ENCODE measurements around the gene ARHGEF28. TPM values are rescaled to one million over a fixed set of nuclear protein-coding genes. Genes with fewer than 3 reads are reported as not detected.

Gene ARHGEF28
- total RNA-seq, 1 experiment from 2014 or later: 6.1 TPM

DNA sequence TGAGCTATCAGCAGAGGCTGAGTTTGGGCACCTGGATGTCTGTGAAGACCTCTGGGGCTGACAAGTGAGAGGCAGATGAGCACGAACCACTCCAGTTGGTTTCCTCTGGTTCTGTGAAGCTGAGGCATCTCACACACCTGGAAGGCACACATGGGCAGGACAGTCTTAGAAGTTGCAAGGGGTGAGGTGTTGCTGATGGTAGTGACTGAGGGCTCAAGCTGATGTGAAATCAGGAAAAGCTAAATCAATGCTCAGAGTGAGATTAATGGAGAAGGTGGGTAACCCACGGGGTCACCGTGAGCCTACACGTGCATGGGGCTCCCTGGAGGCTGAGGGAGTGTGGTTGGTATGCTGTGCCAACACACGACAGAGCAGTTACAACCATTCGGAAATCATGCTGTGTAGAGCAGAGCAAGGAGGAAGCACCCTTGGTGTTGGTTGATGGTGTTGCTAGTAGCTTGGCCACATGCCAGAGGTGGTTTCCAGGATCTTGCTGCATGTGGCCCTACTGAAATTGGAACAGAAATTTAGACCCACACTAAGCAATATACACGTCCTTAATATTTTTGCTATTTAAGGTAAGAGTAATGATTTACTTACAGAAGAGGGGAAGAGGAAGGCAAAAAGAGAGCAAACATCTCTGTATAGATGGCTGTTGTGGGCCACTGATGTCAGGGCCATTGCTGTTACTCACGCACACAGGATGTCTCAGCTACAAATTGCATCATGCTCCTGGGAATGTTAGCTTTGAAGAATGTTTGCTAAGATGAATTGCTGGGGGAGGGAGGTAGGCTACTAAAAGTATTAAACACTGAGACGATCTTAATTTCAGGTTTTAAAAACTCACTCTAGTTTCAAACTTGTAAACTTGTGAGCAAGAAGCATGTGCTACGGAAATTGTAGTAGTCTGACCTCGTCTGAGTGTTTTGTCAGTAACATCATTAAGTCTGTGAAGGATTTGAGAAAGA, 170.5 kb downstream of the ARHGEF28 start:
- Histone ChIP-seq H4K20me1 (ENCODE audit: insufficient read depth) (no peaks in the 10 kb centered on the region), H3K79me2 (ENCODE audit: insufficient read depth, low read length) (no peaks in the 10 kb centered on the region), H3K4me1 (ENCODE audit: control insufficient read depth in 1 of 2, insufficient read depth in 2 of 2, low read length in 2 of 2) (no peaks in the 10 kb centered on the region), H3K9me2 (ENCODE audit: insufficient read depth) (no peaks in the 10 kb centered on the region), H3K9ac (ENCODE audit: low read length) (no peak overlapping the region), H3K9me3 (ENCODE audit: control insufficient read depth in 1 of 2, insufficient read depth in 1 of 2, low read depth in 1 of 2, low read length in 2 of 2) (no peaks in the 10 kb centered on the region), H3K4me2 (ENCODE audit: low read length) (no peak overlapping the region), H3K36me3 (ENCODE audit: control insufficient read depth in 1 of 2, insufficient read depth in 2 of 2, low read length in 2 of 2) (no peaks in the 10 kb centered on the region), H3K4me3 (replicated peaks in 1 of 2; ENCODE audit: low read depth in 1 of 2, low read length in 2 of 2) (no peak overlapping the region), H2AFZ (ENCODE audit: low read depth, low read length, poor library complexity, severe bottlenecking) (no peak overlapping the region), H3K27ac (ENCODE audit: low read depth, low read length) (no peak overlapping the region), H3K27me3 (ENCODE audit: insufficient read depth, low read length) (no peaks in the 10 kb centered on the region)
- BruUV-seq (replicated peaks): no TSS peak
- no peak for TF ChIP-seq RAD21 (IDR thresholded peaks at IDR 0.05; ENCODE audit: low read depth)
- TF ChIP-seq YY1 (IDR thresholded peaks at IDR 0.05; ENCODE audit: extremely low read depth, insufficient replicate concordance, low read depth, low read length): no peak
- TF ChIP-seq, protein P1, sequence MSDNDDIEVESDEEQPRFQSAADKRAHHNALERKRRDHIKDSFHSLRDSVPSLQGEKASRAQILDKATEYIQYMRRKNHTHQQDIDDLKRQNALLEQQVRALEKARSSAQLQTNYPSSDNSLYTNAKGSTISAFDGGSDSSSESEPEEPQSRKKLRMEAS (IDR thresholded peaks at IDR 0.05): no peak
- TF ChIP-seq POLR2AphosphoS5 (IDR thresholded peaks at IDR 0.05; ENCODE audit: low read depth, low read length): no peak
- TF ChIP-seq, protein P2, sequence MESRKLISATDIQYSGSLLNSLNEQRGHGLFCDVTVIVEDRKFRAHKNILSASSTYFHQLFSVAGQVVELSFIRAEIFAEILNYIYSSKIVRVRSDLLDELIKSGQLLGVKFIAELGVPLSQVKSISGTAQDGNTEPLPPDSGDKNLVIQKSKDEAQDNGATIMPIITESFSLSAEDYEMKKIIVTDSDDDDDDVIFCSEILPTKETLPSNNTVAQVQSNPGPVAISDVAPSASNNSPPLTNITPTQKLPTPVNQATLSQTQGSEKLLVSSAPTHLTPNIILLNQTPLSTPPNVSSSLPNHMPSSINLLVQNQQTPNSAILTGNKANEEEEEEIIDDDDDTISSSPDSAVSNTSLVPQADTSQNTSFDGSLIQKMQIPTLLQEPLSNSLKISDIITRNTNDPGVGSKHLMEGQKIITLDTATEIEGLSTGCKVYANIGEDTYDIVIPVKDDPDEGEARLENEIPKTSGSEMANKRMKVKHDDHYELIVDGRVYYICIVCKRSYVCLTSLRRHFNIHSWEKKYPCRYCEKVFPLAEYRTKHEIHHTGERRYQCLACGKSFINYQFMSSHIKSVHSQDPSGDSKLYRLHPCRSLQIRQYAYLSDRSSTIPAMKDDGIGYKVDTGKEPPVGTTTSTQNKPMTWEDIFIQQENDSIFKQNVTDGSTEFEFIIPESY (IDR thresholded peaks at IDR 0.05; ENCODE audit: extremely low read depth, insufficient replicate concordance, low read length): no peak
- no peak for TF ChIP-seq CEBPB (IDR thresholded peaks at IDR 0.05; ENCODE audit: low read depth)
- TF ChIP-seq TCF7L2 (IDR thresholded peaks at IDR 0.05; ENCODE audit: borderline replicate concordance, extremely low read depth, insufficient read depth, insufficient read length): no peak
- no peak for TF ChIP-seq SIN3A (IDR thresholded peaks at IDR 0.05; ENCODE audit: low read depth)
- TF ChIP-seq CBX3 (IDR thresholded peaks at IDR 0.05; ENCODE audit: low read depth): no peak
- TF ChIP-seq JUND (IDR thresholded peaks at IDR 0.05): no peak
- TF ChIP-seq, protein P3, sequence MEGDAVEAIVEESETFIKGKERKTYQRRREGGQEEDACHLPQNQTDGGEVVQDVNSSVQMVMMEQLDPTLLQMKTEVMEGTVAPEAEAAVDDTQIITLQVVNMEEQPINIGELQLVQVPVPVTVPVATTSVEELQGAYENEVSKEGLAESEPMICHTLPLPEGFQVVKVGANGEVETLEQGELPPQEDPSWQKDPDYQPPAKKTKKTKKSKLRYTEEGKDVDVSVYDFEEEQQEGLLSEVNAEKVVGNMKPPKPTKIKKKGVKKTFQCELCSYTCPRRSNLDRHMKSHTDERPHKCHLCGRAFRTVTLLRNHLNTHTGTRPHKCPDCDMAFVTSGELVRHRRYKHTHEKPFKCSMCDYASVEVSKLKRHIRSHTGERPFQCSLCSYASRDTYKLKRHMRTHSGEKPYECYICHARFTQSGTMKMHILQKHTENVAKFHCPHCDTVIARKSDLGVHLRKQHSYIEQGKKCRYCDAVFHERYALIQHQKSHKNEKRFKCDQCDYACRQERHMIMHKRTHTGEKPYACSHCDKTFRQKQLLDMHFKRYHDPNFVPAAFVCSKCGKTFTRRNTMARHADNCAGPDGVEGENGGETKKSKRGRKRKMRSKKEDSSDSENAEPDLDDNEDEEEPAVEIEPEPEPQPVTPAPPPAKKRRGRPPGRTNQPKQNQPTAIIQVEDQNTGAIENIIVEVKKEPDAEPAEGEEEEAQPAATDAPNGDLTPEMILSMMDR (IDR thresholded peaks at IDR 0.05 in 2 of 3, conservative IDR thresholded peaks at IDR 0.05 in 1 of 3; ENCODE audit: borderline replicate concordance in 1 of 3, insufficient read depth in 1 of 3, low read depth in 2 of 3, low read length in 2 of 3): no peak
- no peak for TF ChIP-seq EZH2phosphoT487 (IDR thresholded peaks at IDR 0.05; ENCODE audit: borderline replicate concordance)
- TF ChIP-seq, protein P4, sequence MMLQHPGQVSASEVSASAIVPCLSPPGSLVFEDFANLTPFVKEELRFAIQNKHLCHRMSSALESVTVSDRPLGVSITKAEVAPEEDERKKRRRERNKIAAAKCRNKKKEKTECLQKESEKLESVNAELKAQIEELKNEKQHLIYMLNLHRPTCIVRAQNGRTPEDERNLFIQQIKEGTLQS (IDR thresholded peaks at IDR 0.05): no peak
- TF ChIP-seq SP1 (IDR thresholded peaks at IDR 0.05; ENCODE audit: low read depth): no peak
- no peak for DNase-seq (ENCODE audit: low read depth, low spot score)
- ChIA-PET RAD21 (ENCODE audit: low non-redundant PET in 1 of 2, low total read pairs in 2 of 2, uncharacterized antibody in 2 of 2, unreplicated experiment in 2 of 2) (interaction anchor here (0.6 to 1.0 kb wide), 2 partner anchors 206 to 285 kb away, joined by 3 read pairs; no protein-coding TSS in a partner anchor), POLR2A (no interaction called here), CTCF (interaction anchor here (1.0 to 2.6 kb wide), 3 partner anchors 55 to 206 kb away, joined by 3 to 13 read pairs (median 8); no protein-coding TSS in a partner anchor)
- no peak for ATAC-seq
- intact Hi-C loops (cut with micrococcal nuclease): no loop called here
